GM18526 (cell line): Measurements from ENCODE around the gene BBLN.

ENCODE experiments used
- POLR2A ChIP-seq: IDR thresholded peaks from 3 replicates; pipeline ENCODE4 v1.6.1; 2011; ENCODE audit not compliant: insufficient read length; ENCODE audit errors: extremely low read depth

BBLN gene

DNA sequence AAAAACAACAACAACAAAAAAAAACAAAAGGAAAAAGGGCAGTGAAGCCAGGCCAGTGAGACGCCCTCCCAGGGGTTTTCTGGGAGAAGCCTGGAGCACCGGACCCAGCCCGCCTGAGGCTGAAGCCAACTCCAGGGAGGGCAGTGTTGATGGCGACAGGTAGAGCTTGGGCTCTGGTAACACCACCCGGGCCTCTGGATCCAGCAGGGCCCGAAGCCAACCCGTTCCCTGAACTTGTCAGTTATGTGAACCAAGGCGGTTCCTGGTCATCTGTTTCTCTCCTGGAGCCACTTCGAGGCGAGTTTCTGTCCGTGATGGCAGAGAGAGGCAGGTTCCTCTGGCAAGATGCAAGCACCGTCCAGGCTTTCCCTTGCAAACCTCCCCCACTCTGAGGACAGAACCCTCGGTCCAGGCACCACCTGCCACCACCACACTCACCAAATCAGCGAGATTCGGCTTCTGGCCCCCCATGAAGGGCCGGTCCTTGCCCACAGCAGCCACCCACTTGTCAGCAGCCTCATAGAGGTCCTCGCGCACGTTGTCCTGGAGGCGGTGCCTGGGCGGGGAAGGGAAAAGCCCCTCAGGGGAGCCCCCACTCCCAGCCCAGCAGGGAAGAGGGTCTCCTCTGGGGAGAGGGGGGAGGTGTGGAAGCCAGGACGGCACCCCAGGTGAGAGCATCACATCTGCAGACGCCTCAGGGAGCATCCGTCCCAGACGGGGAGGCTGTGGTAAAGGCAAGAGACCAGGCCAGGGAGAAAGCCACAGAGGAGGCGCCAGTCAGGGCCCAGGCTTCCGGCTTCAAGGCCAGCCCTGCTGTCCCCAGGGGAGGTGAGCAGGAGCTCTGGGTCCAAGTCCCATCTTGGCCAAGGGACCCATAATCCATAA lies 37.9 kb upstream of the BBLN start:
- no peak for TF ChIP-seq POLR2A

DNA sequence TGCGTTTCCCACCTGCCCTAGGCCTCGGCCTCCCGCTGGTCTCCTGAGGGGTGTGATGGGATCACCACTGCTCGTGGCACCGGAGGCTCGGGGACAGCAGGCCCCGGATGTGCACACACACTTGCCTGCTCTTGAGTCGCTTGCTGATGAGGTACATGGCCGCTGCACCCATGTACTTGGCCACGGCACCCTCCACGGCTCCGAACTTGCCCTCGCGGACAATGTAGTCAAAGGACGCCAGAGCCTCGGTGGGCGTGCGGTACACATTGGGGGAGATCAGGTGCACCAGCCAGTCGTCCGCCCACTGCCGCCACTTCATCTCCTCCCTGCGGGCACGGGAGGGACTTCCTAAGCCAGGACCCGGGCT lies 37.3 kb upstream of the BBLN start:
- TF ChIP-seq POLR2A = no peak

- TF ChIP-seq POLR2A = no peak
These were observed 36.5 kb upstream of the BBLN start for GRCh38 chr9:128123451-128124080.

GRCh38 chr9:128124451-128124850 lies 35.6 kb upstream of the BBLN start:
- TF ChIP-seq POLR2A = no peak

DNA sequence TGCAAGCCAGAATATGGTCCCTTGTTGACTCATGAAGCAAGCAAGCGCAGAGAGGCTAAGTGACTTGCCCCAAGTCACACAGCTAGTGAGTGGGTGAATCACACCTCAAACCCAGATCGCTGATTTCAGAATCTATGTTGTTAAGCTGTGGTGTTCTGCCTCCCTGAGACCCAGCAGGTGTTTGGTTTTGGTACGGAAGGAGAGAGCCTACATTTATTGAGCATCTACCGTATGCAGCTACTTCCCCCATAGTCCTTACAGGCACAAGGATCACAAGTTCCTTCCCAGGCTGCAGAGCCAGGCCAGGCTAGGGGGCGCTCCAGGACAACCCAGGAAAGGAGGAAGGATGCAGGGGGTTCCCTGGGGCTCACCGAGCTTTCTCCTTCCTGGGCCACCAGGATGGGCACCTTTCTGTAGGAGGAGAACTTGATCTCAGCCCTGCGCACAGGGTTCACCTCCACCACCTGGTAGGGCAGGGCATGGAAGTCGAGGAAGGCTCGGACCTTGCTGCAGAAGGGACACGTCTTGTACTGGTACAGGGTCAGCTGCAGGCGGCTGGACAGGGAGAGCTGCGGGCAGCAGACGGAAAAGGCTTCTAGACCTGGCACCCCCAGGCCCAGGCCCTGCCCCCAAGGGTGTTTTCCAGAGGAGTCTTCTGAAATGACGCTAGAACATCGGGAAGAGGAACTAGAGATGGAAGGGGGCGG lies 35.0 kb upstream of the BBLN start:
- no peak for TF ChIP-seq POLR2A

GRCh38 chr9:128125580-128126354 lies 34.3 kb upstream of the BBLN start:
- TF ChIP-seq POLR2A = no peak

GRCh38 chr9:128127568-128127989 lies 32.5 kb upstream of the BBLN start, which contains the start of gene PTGES2:
PTGES2 (minus strand) TSS chr9:128127729; CDS start chr9:128127717, 12 bp downstream.
- TF ChIP-seq POLR2A = peak; percentile 55

- peak; percentile 59 for TF ChIP-seq POLR2A
These were observed 31.9 kb upstream of the BBLN start for GRCh38 chr9:128127990-128128835.

DNA sequence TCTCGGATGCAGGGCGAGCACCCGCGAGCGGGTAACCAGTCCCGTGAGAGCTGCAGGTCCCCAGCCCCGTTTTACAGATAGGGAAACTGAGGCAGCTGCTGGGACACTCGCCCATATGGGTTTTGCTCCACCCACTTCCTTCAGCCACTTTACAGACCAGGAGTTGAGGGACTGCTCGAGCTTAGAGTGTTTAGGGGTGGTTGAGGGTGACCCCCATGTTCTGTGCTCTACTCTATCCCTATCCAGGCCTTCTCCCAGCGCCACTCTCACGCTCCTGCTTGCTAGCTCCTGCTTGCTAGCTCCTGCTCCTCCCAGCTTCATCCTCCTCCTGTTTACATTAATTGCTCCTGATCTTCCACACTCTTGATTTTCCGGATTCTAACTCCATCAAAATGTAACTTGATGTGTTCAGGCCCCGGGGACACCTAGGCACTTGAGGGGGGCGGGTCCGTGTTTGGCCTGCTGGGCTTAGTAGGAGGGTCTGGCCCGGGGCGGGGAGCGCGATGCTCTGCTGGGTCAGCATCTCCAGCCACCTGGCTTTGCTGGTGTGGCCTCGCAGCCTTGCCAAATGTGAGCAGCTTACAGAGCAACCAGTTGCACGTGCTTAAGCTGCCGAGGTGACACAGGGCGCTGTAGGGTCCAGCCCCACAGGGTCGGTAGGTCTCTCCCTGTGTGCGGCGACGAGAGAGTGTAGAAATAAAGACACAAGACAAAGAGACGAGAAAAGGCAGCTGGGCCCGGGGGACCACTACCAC lies 31.1 kb upstream of the BBLN start:
- no peak for TF ChIP-seq POLR2A

DNA sequence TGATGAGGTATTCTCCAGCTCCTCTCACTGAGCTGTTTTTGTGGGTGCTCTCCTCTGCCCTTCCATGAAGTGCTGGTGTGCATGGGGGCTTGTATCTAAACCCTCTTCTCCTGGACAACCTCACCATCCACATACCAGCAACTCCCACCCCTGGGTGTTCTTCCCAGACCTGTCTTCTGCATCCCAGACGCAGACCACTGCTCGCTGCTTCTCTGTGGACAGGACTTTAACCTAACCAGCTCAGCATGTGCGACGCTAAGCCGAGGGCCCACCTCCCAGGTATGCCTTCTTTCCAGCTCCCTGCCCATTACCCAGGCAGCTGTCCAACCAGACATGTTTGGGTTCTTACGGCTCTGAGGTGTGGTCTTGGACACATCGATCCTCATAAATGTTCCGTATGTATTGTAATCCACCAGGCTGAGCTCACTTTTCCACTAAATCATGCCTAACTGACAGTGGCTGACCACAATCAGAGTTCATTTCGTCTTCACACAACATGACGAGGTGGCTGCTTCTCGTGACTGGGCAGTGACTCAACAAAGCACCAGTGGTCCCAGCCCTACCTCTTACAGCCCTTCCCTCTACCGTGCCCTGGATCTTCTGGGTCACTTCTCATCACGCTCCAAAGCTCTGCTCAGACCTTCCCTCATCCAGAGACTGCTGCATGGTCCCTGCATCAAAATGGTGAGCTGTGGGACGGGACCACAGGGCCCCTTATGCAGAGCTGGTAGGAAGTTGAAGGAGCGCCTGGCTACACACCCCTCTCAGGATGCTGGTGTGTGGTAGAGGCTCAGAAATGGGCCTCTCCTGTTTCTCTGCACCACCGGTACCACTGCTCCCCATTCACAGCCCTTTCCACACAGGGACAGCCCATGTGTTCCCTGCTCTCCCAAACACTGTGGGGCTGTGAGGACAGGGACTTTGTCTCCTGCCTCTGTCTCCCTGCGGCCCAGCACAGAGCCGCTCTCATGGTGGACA lies 23.0 kb upstream of the BBLN start:
- TF ChIP-seq POLR2A = no peak

DNA sequence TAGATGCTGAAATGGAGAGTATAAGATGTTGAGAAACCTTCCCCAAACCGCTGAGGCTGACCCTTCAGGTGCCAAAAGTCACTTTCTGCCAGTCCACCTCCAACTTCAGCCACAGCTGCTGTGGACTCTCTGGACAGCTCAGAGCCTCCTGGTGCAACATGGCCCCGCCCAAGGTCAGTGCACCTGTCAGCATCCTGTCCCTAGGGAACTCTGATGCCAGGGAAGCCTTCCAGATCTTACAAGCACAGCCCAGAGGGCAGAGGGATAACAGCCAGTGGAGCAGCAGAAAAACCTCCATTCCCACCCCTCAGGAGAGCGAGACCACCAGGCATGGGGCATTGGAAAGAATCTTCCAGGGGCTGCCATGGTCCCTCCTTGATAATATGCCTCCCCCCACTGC lies 22.1 kb upstream of the BBLN start:
- TF ChIP-seq POLR2A = no peak

- TF ChIP-seq POLR2A = no peak
These were observed 20.4 kb upstream of the BBLN start for GRCh38 chr9:128139621-128140020.
